AG04450 (cell line): ENCODE measurements around the gene CCBE1. TPM values are rescaled to one million over a fixed set of nuclear protein-coding genes. Genes with fewer than 3 reads are reported as not detected.

Source experiments
- CTCF ChIA-PET: fragments of 300-600, 350-600 bp; formaldehyde crosslinking; extraction: SDS; loops from one replicate; lab custom pipeline; 2022; ENCODE audit warnings: antibody characterized with exemption, inconsistent platforms; lab: Charles Lee
- POLR2A ChIA-PET: fragments of 350-600 bp; formaldehyde crosslinking; extraction: SDS; loops from one replicate; lab custom pipeline; 2021; ENCODE audit warnings: antibody characterized with exemption, inconsistent platforms; lab: Yijun Ruan, JAX
- DNase-seq: peaks from one replicate; pipeline ENCODE4 v3.0.0-alpha.2; 2011; ENCODE audit warnings: low read depth, low spot score
- H3K27ac ChIP-seq: one replicate; pipeline ENCODE4 v1.5.1; 2012; ENCODE audit warnings: low read depth, low read length, control low read depth
- H3K27me3 ChIP-seq: one replicate; pipeline ENCODE4 v1.6.0; 2012; ENCODE audit warnings: low read length; ENCODE audit not compliant: control insufficient read depth, insufficient read depth
- H3K4me3 ChIP-seq: 2 replicates; pipeline ENCODE4 v1.5.1; 2011; ENCODE audit warnings: mild to moderate bottlenecking, low read depth, low read length, control low read depth
- H3K9me3 ChIP-seq: 2 replicates; pipeline ENCODE4 v1.5.1; 2012; ENCODE audit warnings: low read length; ENCODE audit not compliant: control insufficient read depth, insufficient read depth
- CTCF ChIP-seq: IDR thresholded peaks from 2 replicates; pipeline ENCODE4 v1.5.1; 2011; ENCODE audit warnings: low read depth, low read length, control low read depth, inconsistent platforms
- polyA plus RNA-seq: library from polyadenylated mRNA; depleted of rRNA; stranded (reverse); fragments of >200 nt; gene quantifications from 2 replicates; pipeline ENCODE4 v1.2.3, GENCODE V29; 2011

CCBE1 gene
- polyA plus RNA-seq, 1 experiment, result 40.4 TPM

- POLR2A ChIA-PET, result no interaction called here
- Histone ChIP-seq H3K9me3 (no peaks in the 10 kb centered on the region), H3K27me3 (no peaks in the 10 kb centered on the region), H3K27ac (no peak overlapping the region), H3K4me3 (no peak overlapping the region)
- no peak for DNase-seq
- TF ChIP-seq CTCF, result no peak
- CTCF ChIA-PET, result interaction anchor here (1.0 kb wide), 1 partner anchor 159 kb away, joined by 3 read pairs; the partner anchor contains the start of gene CCBE1
These were observed 159.6 kb downstream of the CCBE1 start for GRCh38 chr18:59537579-59537978.

GRCh38 chr18:59536166-59536565, 161.1 kb downstream of the CCBE1 start:
- POLR2A ChIA-PET, result interaction anchor here (0.6 kb wide), 1 partner anchor 22 kb away, joined by 8 read pairs; no protein-coding TSS in a partner anchor
- CTCF ChIA-PET, result no interaction called here
- no peak for DNase-seq

GRCh38 chr18:59535055-59535454, 162.2 kb downstream of the CCBE1 start:
- no peaks in the 10 kb centered on the region for H3K27me3 ChIP-seq
- ChIA-PET POLR2A (no interaction called here), CTCF (no interaction called here)
- H3K4me3 ChIP-seq, result no peak overlapping the region
- no peaks in the 10 kb centered on the region for H3K9me3 ChIP-seq
- H3K27ac ChIP-seq, result no peak overlapping the region
- TF ChIP-seq CTCF, result no peak
- no peak for DNase-seq

More at GRCh38 chr18:59536166-59536565, 161.1 kb downstream of the CCBE1 start:
- Histone ChIP-seq H3K27me3 (no peaks in the 10 kb centered on the region), H3K4me3 (no peak overlapping the region), H3K9me3 (no peaks in the 10 kb centered on the region), H3K27ac (no peak overlapping the region)
- no peak for TF ChIP-seq CTCF

GRCh38 chr18:59528866-59529265, 168.4 kb downstream of the CCBE1 start:
- Histone ChIP-seq H3K27ac (no peak overlapping the region), H3K4me3 (no peak overlapping the region), H3K9me3 (no peaks in the 10 kb centered on the region; the same call in 1 of the 2 replicates), H3K27me3 (no peaks in the 10 kb centered on the region)
- TF ChIP-seq CTCF, result no peak
- ChIA-PET CTCF (interaction anchor here (0.7 kb wide), 1 partner anchor 15 kb away, joined by 4 read pairs; no protein-coding TSS in a partner anchor), POLR2A (no interaction called here)
- no peak for DNase-seq

GRCh38 chr18:59520562-59521355, 176.5 kb downstream of the CCBE1 start:
- no peak for DNase-seq
- Histone ChIP-seq H3K27ac (no peak overlapping the region), H3K27me3 (no peaks in the 10 kb centered on the region), H3K4me3 (no peak overlapping the region), H3K9me3 (no peaks in the 10 kb centered on the region)
- CTCF ChIA-PET, result no interaction called here
- POLR2A ChIA-PET, result no interaction called here
- TF ChIP-seq CTCF, result no peak
